Panc1 (cell line): ENCODE data around the gene ENO1. TPM values are rescaled to one million over a fixed set of nuclear protein-coding genes. Genes with fewer than 3 reads are reported as not detected.
A peak's percentile ranks its signal among the peaks of the same experiment; 100 is the strongest.

ENCODE experiments used
- ATAC-seq: fragments of 200-7000 bp; cut with Tn5 transposase; 2 replicates; pipeline ENCODE4 v1.9.1; 2020; ENCODE audit warnings: mild to moderate bottlenecking, moderate library complexity
- BruUV-seq: library from RNA; stranded (reverse); fragments of 400-500 nt; replicated peaks from 2 replicates; lab custom pipeline; 2021; lab: Mats Ljungman, UMichigan
- CTCF ChIA-PET: fragments of 300-600 bp; sonication (Branson Sonifier 250); formaldehyde crosslinking; loops from one replicate; lab custom pipeline; 2022; ENCODE audit warnings: antibody characterized with exemption; lab: Charles Lee
- POLR2A ChIA-PET: fragments of 300-600 bp; sonication (Branson Sonifier 250); formaldehyde crosslinking; loops from one replicate; lab custom pipeline; 2022; ENCODE audit warnings: antibody characterized with exemption; lab: Charles Lee
- DNase-seq: peaks from one replicate; pipeline ENCODE4 v3.0.0-alpha.2; 2010; ENCODE audit warnings: low read depth, low spot score
- H3K27ac ChIP-seq: 2 replicates; pipeline ENCODE4 v1.5.1; 2011; ENCODE audit warnings: mild to moderate bottlenecking, low read length, inconsistent platforms
- H3K27me3 ChIP-seq: fragments of 200-500 bp; sonication (Bioruptor generic); 2 replicates; pipeline ENCODE4 v1.6.0; 2014; ENCODE audit warnings: low read length, inconsistent platforms; ENCODE audit not compliant: control insufficient read depth, insufficient read depth
- H3K36me3 ChIP-seq: fragments of 200-500 bp; sonication (Bioruptor generic); 2 replicates; pipeline ENCODE4 v1.5.1; 2014; ENCODE audit warnings: inconsistent platforms, mild to moderate bottlenecking, low read length, moderate library complexity; ENCODE audit not compliant: control insufficient read depth, insufficient read depth
- H3K4me1 ChIP-seq: 2 replicates; pipeline ENCODE4 v1.5.1; 2011; ENCODE audit warnings: inconsistent platforms, mild to moderate bottlenecking, low read length, moderate library complexity; ENCODE audit not compliant: control insufficient read depth, insufficient read depth
- H3K4me3 ChIP-seq, 2 experiments: 2 replicates each; pipeline ENCODE4 v1.5.1; 2011 to 2012; ENCODE audit warnings: low read depth in 2 of 2, low read length in 2 of 2, mild to moderate bottlenecking in 2 of 2, inconsistent platforms in 1 of 2, moderate library complexity in 1 of 2
- H3K9me3 ChIP-seq: fragments of 200-500 bp; sonication (Bioruptor generic); 2 replicates; pipeline ENCODE4 v1.5.1; 2014; ENCODE audit warnings: low read depth, mild to moderate bottlenecking, inconsistent platforms, low read length, moderate library complexity; ENCODE audit not compliant: control insufficient read depth, insufficient read depth
- CTCF ChIP-seq: fragments of 450-650 bp; IDR thresholded peaks from 2 replicates; pipeline ENCODE4 v1.5.1; 2017; ENCODE audit warnings: mild to moderate bottlenecking
- POLR2AphosphoS5 ChIP-seq: IDR thresholded peaks from 2 replicates; pipeline ENCODE4 v1.6.1; 2012; ENCODE audit warnings: mild to moderate bottlenecking, low read depth, low read length, moderate library complexity
- REST ChIP-seq, 2 experiments: IDR thresholded peaks; 2 replicates each; pipeline ENCODE4 v1.6.1; 2011 to 2012; ENCODE audit warnings: low read depth in 2 of 2, control low read depth in 1 of 2, low read length in 1 of 2, mild to moderate bottlenecking in 1 of 2, moderate library complexity in 1 of 2; ENCODE audit not compliant: insufficient read depth in 1 of 2
- SIN3A ChIP-seq: IDR thresholded peaks from 2 replicates; pipeline ENCODE4 v1.6.1; 2012; ENCODE audit warnings: low read depth, mild to moderate bottlenecking, low read length, moderate library complexity, borderline replicate concordance; ENCODE audit not compliant: insufficient read depth
- TCF7L2 ChIP-seq: IDR thresholded peaks from 2 replicates; pipeline ENCODE4 v1.6.1; 2011; ENCODE audit warnings: mild to moderate bottlenecking, low read depth, low read length, inconsistent platforms
- in situ Hi-C: cut with HindIII; loops from 2 replicates; pipeline ENCODE4 v1.10.0; 2016; ENCODE audit warnings: low sequenced_read_pairs, low pct_unique_long_range_greater_than_20kb
- intact Hi-C: fragments of 100-400 bp; cut with micrococcal nuclease; formaldehyde crosslinking; loops from one replicate; pipeline ENCODE4 v1.10.0; 2022; ENCODE audit not compliant: unreplicated experiment
- total RNA-seq: library from RNA; stranded (reverse); gene quantifications from one replicate; pipeline ENCODE4 v1.2.1, GENCODE V29; 2021; ENCODE audit not compliant: unreplicated experiment

The ENO1 gene
- total RNA-seq, 1 experiment from 2014 or later = 2,480 TPM

- ChIA-PET POLR2A (interaction anchor here (0.6 to 0.7 kb wide), 2 partner anchors 174 to 820 kb away, joined by 4 to 6 read pairs; no protein-coding TSS in a partner anchor), CTCF (no interaction called here)
- Histone ChIP-seq H3K36me3 (peaks cover 15% of the 10 kb centered on the region; the same call in 1 of the 2 replicates), H3K27ac (peak overlapping the region; percentile 100), H3K27me3 (no peaks in the 10 kb centered on the region), H3K4me3 (peak overlapping the region; percentile 94 to 97), H3K9me3 (no peaks in the 10 kb centered on the region), H3K4me1 (peaks cover 32% of the 10 kb centered on the region)
- TF ChIP-seq REST (IDR thresholded peaks at IDR 0.05; ENCODE audit: insufficient read depth in 1 of 2, low read depth in 2 of 2, low read length in 1 of 2) (no peak), POLR2AphosphoS5 (0 out of 2 replicates have a peak, but pooled peaks have one; percentile 4)
- in situ Hi-C loops (no loop called here), intact Hi-C loops (no loop called here)
- BruUV-seq = no TSS peak
- ATAC-seq (no peak), DNase-seq (no peak)
These were observed 1.0 kb upstream of the ENO1 start for GRCh38 chr1:8879464-8879921.

GRCh38 chr1:8878698-8879463, 395 bp upstream of the ENO1 start:
- no TSS peak for BruUV-seq
- peaks cover 36% of the 10 kb centered on the region for H3K4me1 ChIP-seq
- ChIA-PET CTCF (interaction anchor here (0.6 kb wide), 1 partner anchor 28 kb away, joined by 16 read pairs; no protein-coding TSS in a partner anchor), POLR2A (interaction anchor here (0.6 to 0.7 kb wide), 2 partner anchors 12 to 198 kb away, joined by 3 to 13 read pairs; no protein-coding TSS in a partner anchor)
- in situ Hi-C loops = no loop called here
- H3K36me3 ChIP-seq = peaks cover 19% of the 10 kb centered on the region
- H3K4me3 ChIP-seq = peak overlapping the region; percentile 94 to 97
- H3K9me3 ChIP-seq = no peaks in the 10 kb centered on the region
- H3K27me3 ChIP-seq = no peaks in the 10 kb centered on the region
- peak; percentile 83 for ATAC-seq
- peak; percentile 50 for TF ChIP-seq POLR2AphosphoS5
- TF ChIP-seq TCF7L2 = no peak
- TF ChIP-seq SIN3A = peak; percentile 35; the same call in 1 of the 2 replicates
- TF ChIP-seq CTCF = no peak
- TF ChIP-seq REST (IDR thresholded peaks at IDR 0.05; ENCODE audit: insufficient read depth in 1 of 2, low read depth in 2 of 2, low read length in 1 of 2) = 0 out of 4 replicates have a peak, but pooled peaks of 1 of the 2 experiments have one; percentile 6
- intact Hi-C loops = no loop called here
- peak overlapping the region; percentile 100 for H3K27ac ChIP-seq
- peak; percentile 94 for DNase-seq
